Fibroblast of mammary gland (primary cell): ENCODE data around the gene PLCH1.

Experiments
- DNase-seq: peaks from one replicate; pipeline ENCODE4 v3.0.0-alpha.2; 2010; ENCODE audit warnings: low read depth
- H3K4me3 ChIP-seq: 2 replicates; pipeline ENCODE4 v1.5.1; 2011; ENCODE audit warnings: low read depth, mild to moderate bottlenecking, low read length, moderate library complexity; ENCODE audit not compliant: control insufficient read depth
- TF ChIP-seq, protein P1 (sequence below): conservative IDR thresholded peaks from 2 replicates; pipeline ENCODE4 v1.5.1; 2011; ENCODE audit warnings: low read depth, low read length, inconsistent platforms; ENCODE audit not compliant: control insufficient read depth, insufficient read depth

The PLCH1 gene

DNA sequence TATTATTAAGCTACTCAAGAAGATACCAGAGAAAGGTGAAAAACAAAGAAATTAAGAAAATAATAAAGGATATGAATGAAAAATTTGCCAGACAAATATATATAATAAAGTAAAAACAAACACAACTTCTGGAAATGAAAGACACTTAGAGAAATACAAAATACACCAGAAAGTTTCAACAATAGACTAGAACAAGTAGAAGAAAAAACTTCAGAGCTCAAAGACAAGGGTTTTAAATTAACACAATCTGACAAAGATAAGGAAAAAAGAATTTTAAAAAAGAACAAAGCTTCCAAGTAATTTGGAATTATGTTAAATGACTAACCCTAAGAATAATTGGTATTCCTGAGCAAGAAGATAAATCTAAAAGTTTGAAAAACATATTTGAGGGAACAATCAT lies 135.3 kb downstream of the PLCH1 start:
- DNase-seq, result no peak
- TF ChIP-seq, protein P1, sequence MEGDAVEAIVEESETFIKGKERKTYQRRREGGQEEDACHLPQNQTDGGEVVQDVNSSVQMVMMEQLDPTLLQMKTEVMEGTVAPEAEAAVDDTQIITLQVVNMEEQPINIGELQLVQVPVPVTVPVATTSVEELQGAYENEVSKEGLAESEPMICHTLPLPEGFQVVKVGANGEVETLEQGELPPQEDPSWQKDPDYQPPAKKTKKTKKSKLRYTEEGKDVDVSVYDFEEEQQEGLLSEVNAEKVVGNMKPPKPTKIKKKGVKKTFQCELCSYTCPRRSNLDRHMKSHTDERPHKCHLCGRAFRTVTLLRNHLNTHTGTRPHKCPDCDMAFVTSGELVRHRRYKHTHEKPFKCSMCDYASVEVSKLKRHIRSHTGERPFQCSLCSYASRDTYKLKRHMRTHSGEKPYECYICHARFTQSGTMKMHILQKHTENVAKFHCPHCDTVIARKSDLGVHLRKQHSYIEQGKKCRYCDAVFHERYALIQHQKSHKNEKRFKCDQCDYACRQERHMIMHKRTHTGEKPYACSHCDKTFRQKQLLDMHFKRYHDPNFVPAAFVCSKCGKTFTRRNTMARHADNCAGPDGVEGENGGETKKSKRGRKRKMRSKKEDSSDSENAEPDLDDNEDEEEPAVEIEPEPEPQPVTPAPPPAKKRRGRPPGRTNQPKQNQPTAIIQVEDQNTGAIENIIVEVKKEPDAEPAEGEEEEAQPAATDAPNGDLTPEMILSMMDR, result no peak
- H3K4me3 ChIP-seq, result no peak overlapping the region

DNA sequence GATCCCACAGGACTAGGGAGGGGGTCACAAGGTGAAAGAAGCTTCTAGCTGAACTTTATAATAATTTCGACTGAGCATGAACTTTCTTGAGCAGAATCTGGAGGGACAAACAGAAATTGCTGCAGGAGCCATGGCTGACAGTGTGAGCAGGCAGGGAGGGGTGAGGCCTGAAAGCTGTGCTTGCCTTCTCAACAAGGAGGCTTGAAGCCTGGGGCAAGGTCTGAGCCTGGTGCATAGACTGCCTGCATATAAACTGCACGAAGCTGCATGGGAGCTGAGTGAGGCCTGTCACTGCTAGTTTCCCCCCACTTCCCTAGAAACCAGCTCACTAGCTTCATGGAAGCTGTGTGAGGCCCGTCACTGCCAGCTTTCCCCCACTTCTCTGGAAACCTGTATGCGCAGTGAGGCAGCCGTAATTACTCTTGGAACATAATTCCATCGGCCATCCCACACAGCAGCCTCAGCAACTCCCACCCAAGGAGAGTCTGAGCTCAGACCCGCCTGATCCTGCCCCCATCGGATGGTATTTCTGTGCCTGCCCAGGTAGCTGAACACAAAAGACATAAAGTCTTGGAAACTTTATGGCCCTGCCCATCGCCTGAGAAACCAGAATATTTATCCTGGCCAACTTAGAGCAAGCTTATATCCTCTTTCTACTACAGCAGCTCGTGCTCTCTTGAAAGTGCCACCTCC lies 136.5 kb downstream of the PLCH1 start:
- no peak for DNase-seq
- no peak overlapping the region for H3K4me3 ChIP-seq
- TF ChIP-seq, protein P1, result no peak

DNA sequence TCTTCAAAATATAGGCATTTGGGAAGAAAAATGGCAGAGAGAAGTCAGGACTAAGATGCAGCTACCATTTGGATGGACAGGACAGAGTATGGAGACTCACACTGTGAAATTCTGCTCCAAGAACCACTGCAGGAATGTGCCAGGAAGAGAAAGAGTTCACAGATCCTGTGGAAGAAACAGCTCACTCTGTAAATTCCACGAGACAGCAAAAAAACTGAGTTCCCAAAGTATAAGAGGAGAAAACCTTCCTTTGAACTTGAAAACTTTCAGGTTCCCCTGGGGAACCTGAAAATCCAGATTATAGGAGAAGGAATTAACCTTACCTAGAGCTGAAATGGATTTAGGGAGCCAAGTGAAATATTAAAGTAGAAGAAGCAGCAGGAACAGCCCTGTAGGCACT lies 137.1 kb downstream of the PLCH1 start:
- H3K4me3 ChIP-seq, result no peak overlapping the region
- TF ChIP-seq, protein P1, result no peak
- DNase-seq, result no peak

- no peak for DNase-seq
- H3K4me3 ChIP-seq, result no peak overlapping the region
These were observed 139.3 kb downstream of the PLCH1 start for GRCh38 chr3:155605571-155605970.

GRCh38 chr3:155604967-155605366 lies 139.9 kb downstream of the PLCH1 start:
- DNase-seq, result no peak
- no peak overlapping the region for H3K4me3 ChIP-seq
- TF ChIP-seq, protein P1, result no peak

More at GRCh38 chr3:155605571-155605970, 139.3 kb downstream of the PLCH1 start:
- TF ChIP-seq, protein P1, result no peak

- H3K4me3 ChIP-seq, result no peak overlapping the region
- DNase-seq, result peak; percentile 7
- TF ChIP-seq, protein P1, result no peak
These were observed 140.7 kb downstream of the PLCH1 start for GRCh38 chr3:155604126-155604525.
